ENCODE data around the gene SRI.

Gene SRI

DNA sequence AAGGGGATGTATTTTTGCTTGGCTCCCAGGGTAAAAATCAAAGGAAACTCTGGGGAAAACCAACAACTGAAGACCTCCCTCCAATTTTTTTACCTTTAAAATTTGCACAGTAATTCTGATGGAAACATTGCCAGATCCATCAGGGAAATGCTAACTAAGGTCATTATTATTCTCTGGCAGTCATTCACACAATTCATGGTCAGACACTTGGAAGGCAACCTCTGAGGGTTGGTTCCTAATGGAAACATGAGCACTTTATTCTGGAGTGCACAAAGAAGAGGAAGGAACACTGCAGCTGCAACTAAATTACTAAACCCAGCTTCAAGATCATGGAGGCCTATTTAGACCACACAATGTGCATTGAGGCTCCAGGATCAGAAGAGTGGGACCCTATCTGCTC is 34.2 kb downstream of the SRI start:
- no peak for DNase-seq (ENCODE audit: insufficient read length, low spot score)
- no peak for FAIRE-seq
- TF ChIP-seq, protein P1, sequence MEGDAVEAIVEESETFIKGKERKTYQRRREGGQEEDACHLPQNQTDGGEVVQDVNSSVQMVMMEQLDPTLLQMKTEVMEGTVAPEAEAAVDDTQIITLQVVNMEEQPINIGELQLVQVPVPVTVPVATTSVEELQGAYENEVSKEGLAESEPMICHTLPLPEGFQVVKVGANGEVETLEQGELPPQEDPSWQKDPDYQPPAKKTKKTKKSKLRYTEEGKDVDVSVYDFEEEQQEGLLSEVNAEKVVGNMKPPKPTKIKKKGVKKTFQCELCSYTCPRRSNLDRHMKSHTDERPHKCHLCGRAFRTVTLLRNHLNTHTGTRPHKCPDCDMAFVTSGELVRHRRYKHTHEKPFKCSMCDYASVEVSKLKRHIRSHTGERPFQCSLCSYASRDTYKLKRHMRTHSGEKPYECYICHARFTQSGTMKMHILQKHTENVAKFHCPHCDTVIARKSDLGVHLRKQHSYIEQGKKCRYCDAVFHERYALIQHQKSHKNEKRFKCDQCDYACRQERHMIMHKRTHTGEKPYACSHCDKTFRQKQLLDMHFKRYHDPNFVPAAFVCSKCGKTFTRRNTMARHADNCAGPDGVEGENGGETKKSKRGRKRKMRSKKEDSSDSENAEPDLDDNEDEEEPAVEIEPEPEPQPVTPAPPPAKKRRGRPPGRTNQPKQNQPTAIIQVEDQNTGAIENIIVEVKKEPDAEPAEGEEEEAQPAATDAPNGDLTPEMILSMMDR (IDR thresholded peaks at IDR 0.05; ENCODE audit: insufficient read depth, missing control alignments) = no peak

DNA sequence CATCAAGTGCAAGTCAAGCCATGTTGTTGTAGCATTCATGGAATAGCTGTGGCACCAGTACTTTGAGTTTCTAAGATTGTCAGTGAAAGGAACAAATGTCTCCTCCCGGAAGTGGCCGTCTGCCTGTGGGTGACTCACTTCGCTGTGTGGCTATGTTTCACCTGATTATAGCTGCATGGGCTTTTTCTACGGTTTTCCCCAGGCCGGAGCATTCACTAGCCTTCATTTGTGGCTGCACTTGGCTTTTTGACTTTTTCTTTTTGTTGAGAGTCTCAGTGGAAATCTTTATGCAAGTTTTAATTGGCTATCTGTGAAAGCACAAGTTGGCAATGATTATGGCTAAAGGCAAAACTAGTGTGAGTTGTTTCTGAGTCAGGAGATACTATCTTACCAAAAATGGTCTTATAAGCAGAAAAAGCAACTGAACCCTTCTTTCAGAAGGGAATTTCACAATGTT is 35.0 kb downstream of the SRI start:
- FAIRE-seq = no peak
- DNase-seq (ENCODE audit: insufficient read length, low spot score) = no peak
- TF ChIP-seq, protein P1 (IDR thresholded peaks at IDR 0.05; ENCODE audit: insufficient read depth, missing control alignments) = no peak

DNA sequence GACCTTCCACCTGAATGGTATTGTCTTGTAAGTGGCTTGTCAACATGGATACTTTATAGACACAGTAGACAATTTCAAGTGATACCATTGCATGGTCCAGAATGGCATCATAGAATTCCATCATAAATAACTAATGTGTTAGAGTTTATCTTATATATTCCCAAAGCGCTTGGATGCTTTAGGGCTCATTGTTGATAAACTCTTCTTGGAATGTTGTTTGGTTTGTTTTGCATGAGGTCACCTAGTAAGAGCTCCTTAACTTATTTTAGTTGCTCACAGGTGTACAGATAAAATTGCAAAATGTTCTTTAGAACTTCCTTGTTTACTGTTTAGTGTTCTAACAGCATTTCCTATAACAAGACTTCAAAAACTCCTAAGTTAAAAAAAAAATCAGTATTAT is 36.8 kb downstream of the SRI start:
- FAIRE-seq (no peak), DNase-seq (ENCODE audit: insufficient read length, low spot score) (no peak)
- TF ChIP-seq, protein P1 (IDR thresholded peaks at IDR 0.05; ENCODE audit: insufficient read depth, missing control alignments) = no peak

DNA sequence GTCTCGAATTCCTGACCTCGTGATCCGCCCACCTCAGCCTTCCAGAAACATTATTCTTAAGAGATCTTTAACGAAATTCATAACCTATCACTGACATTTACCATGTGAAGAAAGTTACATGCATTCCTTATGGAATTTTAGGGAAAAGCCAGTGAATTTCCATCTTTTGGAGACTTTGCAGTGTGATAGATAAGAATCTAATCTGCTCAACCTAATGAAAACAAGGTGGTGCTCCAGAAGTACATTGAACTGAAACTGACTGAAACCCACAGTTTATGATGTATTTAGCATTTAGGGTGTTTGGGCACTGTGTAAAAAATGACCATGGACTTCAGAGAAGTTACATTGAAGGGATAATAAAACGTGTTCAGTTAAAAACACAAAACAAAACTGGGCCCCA is 43.6 kb downstream of the SRI start:
- DNase-seq (ENCODE audit: insufficient read length, low spot score) (no peak), FAIRE-seq (peak; percentile 16)
- TF ChIP-seq, protein P1 (IDR thresholded peaks at IDR 0.05; ENCODE audit: insufficient read depth, missing control alignments) = no peak

DNA sequence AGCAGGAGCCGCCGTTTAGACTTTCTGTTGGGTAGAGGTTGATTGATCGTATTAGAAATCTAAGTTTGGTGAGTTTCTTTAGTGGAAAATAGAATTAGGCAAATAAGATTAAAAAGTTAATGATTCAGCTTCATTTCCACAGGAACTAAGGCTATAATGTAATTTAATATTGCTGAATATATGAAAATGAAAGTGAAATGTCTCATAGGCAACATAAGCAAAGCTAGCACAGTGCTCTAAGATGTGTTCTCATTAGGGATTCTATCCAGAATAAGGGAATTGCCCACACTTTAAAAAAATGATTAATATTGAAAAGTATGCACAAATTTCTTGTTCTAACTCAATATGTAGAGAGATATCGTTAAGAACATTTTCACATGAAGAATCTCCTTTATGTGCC is 47.0 kb downstream of the SRI start:
- TF ChIP-seq, protein P1 (IDR thresholded peaks at IDR 0.05; ENCODE audit: insufficient read depth, missing control alignments) = no peak
- FAIRE-seq (peak; percentile 35), DNase-seq (ENCODE audit: insufficient read length, low spot score) (no peak)

DNA sequence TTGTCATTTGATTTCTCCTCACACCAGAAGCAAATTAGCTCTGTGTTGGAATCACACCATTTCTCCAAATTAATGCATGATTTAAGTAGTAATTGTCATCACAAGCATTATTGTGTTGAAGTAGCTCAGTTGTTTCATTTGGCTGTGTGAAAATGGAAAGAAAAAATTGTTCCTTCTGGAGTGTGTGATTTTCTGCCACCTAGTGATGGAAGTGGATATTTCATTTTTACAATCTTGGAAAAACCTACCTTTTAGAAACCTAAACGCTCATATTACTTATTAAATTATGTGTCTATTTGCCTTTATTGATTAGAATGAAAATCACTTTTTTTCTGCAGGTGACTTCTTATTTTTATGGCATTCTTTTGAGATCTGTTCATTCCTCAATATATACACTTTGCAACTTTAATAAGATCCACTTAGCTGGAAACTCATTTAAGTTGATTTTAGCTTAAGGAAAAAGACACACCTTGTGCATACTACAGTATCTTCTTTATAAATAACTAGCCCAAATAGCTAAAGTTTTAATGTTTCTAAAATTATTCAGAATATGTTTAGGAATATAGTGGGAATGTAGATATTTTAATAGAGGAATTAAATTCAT is 50.0 kb downstream of the SRI start:
- FAIRE-seq (peak; percentile 71), DNase-seq (ENCODE audit: insufficient read length, low spot score) (no peak)
- TF ChIP-seq, protein P1 (IDR thresholded peaks at IDR 0.05; ENCODE audit: insufficient read depth, missing control alignments) = peak; percentile 56

DNA sequence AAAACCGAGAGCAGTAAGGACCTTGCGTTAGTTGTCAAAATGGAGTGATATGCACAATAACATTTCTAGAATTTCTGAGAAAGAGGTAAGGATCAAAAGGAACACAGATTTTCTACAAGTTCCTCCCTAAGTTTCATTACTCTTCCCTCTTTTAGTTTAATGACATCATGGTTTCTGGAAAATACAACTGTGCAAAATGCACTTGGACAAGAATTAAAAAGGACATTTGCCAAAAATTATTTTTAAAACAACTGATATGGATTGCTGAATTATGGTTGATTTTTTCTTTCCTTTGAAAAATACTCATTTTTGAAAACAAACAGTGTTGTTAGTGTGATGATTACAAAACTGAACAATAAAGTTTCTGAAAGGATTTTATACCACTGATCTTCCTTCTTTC is 52.1 kb downstream of the SRI start:
- DNase-seq (ENCODE audit: insufficient read length, low spot score) = no peak
- TF ChIP-seq, protein P1 (IDR thresholded peaks at IDR 0.05; ENCODE audit: insufficient read depth, missing control alignments) = no peak
- FAIRE-seq = no peak
